Stimulated activated naive CD8-positive, alpha-beta T cell treated with anti-CD3 and anti-CD28 coated beads, Interleukin-15, amount 100 ng/mL, for 72 hours (primary cell): ENCODE data around the gene TBC1D5.

Experiments used
- ATAC-seq: fragments of 150-1000 bp; cut with Tn5 transposase; 2 replicates; pipeline ENCODE4 v1.10.0; 2021; ENCODE audit warnings: mild to moderate bottlenecking, moderate library complexity
- DNase-seq, 2 donors: peaks; one replicate each; pipeline ENCODE4 v3.0.0; 2021 to 2022
- H3K27ac Mint-ChIP-seq, 2 donors: one replicate each; pipeline ENCODE4 v1.8.0; 2022; ENCODE audit warnings: mild to moderate bottlenecking in 2 of 2, mixed read lengths in 2 of 2, moderate library complexity in 2 of 2
- H3K27me3 Mint-ChIP-seq: one replicate; pipeline ENCODE4 v1.8.0; 2022; ENCODE audit warnings: mixed read lengths
- H3K4me1 Mint-ChIP-seq: one replicate; pipeline ENCODE4 v1.8.0; 2022; ENCODE audit warnings: mild to moderate bottlenecking, mixed read lengths
- H3K4me3 Mint-ChIP-seq, 2 donors: one replicate each; pipeline ENCODE4 v1.8.0; 2022; ENCODE audit warnings: mild to moderate bottlenecking in 2 of 2, mixed read lengths in 2 of 2, moderate library complexity in 1 of 2
- H3K9me3 Mint-ChIP-seq, 2 donors: one replicate each; pipeline ENCODE4 v1.8.0; 2022; ENCODE audit warnings: mixed read lengths in 2 of 2

The TBC1D5 gene

GRCh38 chr3:17315897-17316296, 426.5 kb downstream of the TBC1D5 start:
- no peaks in the 10 kb centered on the region for H3K4me1 Mint-ChIP-seq
- H3K27me3 Mint-ChIP-seq: no peaks in the 10 kb centered on the region
- H3K27ac Mint-ChIP-seq: no peak overlapping the region
- ATAC-seq: no peak
- DNase-seq: no peak
- H3K9me3 Mint-ChIP-seq: no peaks in the 10 kb centered on the region
- H3K4me3 Mint-ChIP-seq: no peak overlapping the region

DNA sequence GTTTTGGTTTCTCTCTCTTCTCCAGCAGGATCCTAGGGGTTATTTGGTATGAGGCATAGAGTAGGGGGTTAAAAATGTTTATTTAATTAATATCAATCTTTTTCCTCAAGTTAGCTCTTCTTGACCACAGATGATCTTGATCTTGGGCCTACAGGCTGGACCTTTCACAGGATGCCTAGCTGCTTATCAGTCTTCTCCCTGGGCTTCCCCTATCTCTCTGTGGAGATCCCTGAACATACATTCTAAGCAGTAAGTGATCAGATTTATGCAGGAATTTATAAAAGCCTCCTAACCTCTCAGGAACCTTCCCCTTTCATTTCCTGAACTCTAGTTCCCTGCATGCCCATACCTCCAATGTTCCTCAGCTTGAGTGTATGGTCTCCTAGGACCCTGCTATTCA, 428.3 kb downstream of the TBC1D5 start:
- Mint-ChIP-seq H3K27me3 (no peaks in the 10 kb centered on the region), H3K27ac (peak overlapping the region in 1 of 2 donors; percentile 3), H3K4me1 (no peaks in the 10 kb centered on the region), H3K4me3 (no peak overlapping the region), H3K9me3 (no peaks in the 10 kb centered on the region)
- ATAC-seq (no peak), DNase-seq (no peak)

GRCh38 chr3:17313746-17314145, 428.7 kb downstream of the TBC1D5 start:
- ATAC-seq (no peak), DNase-seq (no peak)
- H3K27ac Mint-ChIP-seq: no peak overlapping the region

GRCh38 chr3:17310983-17311382, 431.4 kb downstream of the TBC1D5 start:
- H3K4me1 Mint-ChIP-seq: no peaks in the 10 kb centered on the region

More at GRCh38 chr3:17313746-17314145, 428.7 kb downstream of the TBC1D5 start:
- Mint-ChIP-seq H3K27me3 (no peaks in the 10 kb centered on the region), H3K9me3 (no peaks in the 10 kb centered on the region), H3K4me3 (no peak overlapping the region), H3K4me1 (no peaks in the 10 kb centered on the region)

GRCh38 chr3:17307887-17308286, 434.5 kb downstream of the TBC1D5 start:
- Mint-ChIP-seq H3K4me3 (no peak overlapping the region), H3K27me3 (no peaks in the 10 kb centered on the region)

More at GRCh38 chr3:17310983-17311382, 431.4 kb downstream of the TBC1D5 start:
- Mint-ChIP-seq H3K27ac (no peak overlapping the region), H3K4me3 (no peak overlapping the region), H3K9me3 (no peaks in the 10 kb centered on the region), H3K27me3 (no peaks in the 10 kb centered on the region)
- ATAC-seq (no peak), DNase-seq (no peak)

GRCh38 chr3:17307482-17307881, 434.9 kb downstream of the TBC1D5 start:
- DNase-seq (no peak), ATAC-seq (no peak)
- no peak overlapping the region for H3K27ac Mint-ChIP-seq
- no peak overlapping the region for H3K4me3 Mint-ChIP-seq
- no peaks in the 10 kb centered on the region for H3K4me1 Mint-ChIP-seq
- H3K9me3 Mint-ChIP-seq: no peaks in the 10 kb centered on the region
- no peaks in the 10 kb centered on the region for H3K27me3 Mint-ChIP-seq

More at GRCh38 chr3:17307887-17308286, 434.5 kb downstream of the TBC1D5 start:
- ATAC-seq (no peak), DNase-seq (no peak)
- no peaks in the 10 kb centered on the region for H3K9me3 Mint-ChIP-seq
- no peak overlapping the region for H3K27ac Mint-ChIP-seq
- no peaks in the 10 kb centered on the region for H3K4me1 Mint-ChIP-seq

GRCh38 chr3:17304969-17305368, 437.5 kb downstream of the TBC1D5 start:
- no peak overlapping the region for H3K27ac Mint-ChIP-seq
- DNase-seq (no peak), ATAC-seq (no peak)
- H3K4me1 Mint-ChIP-seq: peaks cover 7% of the 10 kb centered on the region
- H3K9me3 Mint-ChIP-seq: no peaks in the 10 kb centered on the region
- H3K27me3 Mint-ChIP-seq: no peaks in the 10 kb centered on the region
- no peak overlapping the region for H3K4me3 Mint-ChIP-seq

DNA sequence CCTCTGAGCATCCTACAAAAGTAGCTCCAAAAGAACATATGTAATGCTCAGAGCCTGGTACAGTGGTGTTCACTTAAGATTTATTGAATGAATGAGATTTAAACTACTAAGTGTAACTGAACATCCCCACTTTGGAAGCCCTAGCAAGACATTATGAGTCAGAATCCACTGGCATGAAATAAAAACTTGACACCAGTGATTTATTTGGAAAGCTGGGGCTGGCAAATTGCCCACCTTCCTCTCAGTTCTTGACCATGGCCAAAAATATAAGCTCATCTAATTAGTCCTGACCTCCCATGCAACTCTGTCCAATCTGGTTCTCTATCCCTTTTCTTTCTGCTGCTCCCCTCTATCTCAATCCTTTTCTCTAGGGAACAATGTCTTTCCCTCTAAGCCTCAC, 439.7 kb downstream of the TBC1D5 start:
- Mint-ChIP-seq H3K9me3 (no peaks in the 10 kb centered on the region), H3K27ac (no peak overlapping the region), H3K4me1 (peaks cover 7% of the 10 kb centered on the region), H3K4me3 (no peak overlapping the region), H3K27me3 (no peaks in the 10 kb centered on the region)
- DNase-seq (no peak), ATAC-seq (no peak)

DNA sequence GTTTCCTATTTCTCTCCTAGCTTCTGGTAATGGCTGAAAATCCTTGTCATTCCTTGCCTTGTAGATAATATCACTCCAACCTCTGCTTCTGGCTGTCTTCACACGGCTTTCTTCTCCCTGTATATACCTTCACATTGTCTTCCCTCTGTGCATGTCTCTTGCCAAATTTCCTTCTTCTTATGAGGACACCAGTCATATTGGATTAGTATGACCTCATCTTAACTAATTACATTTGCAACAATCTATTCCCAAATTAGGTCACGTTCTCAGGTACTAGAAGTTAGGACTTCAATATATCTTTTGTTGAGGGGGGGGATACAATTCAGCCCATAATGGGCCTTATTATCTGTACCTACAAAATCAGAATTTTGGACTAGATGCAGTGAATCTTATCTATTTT, 440.3 kb downstream of the TBC1D5 start:
- DNase-seq: no peak
- Mint-ChIP-seq H3K9me3 (no peaks in the 10 kb centered on the region), H3K27ac (no peak overlapping the region), H3K4me3 (no peak overlapping the region), H3K27me3 (no peaks in the 10 kb centered on the region), H3K4me1 (peaks cover 7% of the 10 kb centered on the region)
- ATAC-seq: no peak

- no peak overlapping the region for H3K27ac Mint-ChIP-seq
- no peaks in the 10 kb centered on the region for H3K27me3 Mint-ChIP-seq
- no peaks in the 10 kb centered on the region for H3K9me3 Mint-ChIP-seq
- DNase-seq: no peak
- no peak overlapping the region for H3K4me3 Mint-ChIP-seq
- peaks cover 7% of the 10 kb centered on the region for H3K4me1 Mint-ChIP-seq
- no peak for ATAC-seq
Observed at GRCh38 chr3:17301271-17301670, 441.2 kb downstream of the TBC1D5 start.

GRCh38 chr3:17300441-17300840, 442.0 kb downstream of the TBC1D5 start:
- Mint-ChIP-seq H3K27me3 (no peaks in the 10 kb centered on the region), H3K4me1 (peaks cover 7% of the 10 kb centered on the region), H3K4me3 (peak overlapping the region; percentile 29 to 44), H3K9me3 (no peaks in the 10 kb centered on the region), H3K27ac (peak overlapping the region in 1 of 2 donors; percentile 87)
- DNase-seq (no peak), ATAC-seq (no peak)

DNA sequence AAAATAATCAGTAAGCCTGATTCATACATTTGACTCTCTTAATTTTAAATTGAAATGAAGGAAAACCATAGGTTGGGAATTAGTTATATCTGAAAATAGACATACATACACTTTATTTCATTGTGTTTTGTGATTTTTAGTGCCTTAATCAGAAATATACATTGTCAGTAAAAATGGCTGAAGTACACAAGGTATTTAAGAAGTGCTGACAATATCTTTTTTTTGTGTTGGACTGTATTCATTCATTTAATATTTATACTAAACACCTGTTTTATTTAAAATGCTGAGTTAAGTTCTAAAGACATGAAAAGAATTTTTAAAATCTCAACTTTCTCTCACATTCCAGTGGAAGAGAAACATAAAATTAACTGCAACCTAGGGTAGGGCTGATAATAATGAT, 444.4 kb downstream of the TBC1D5 start:
- ATAC-seq (no peak), DNase-seq (no peak)
- H3K27me3 Mint-ChIP-seq: no peaks in the 10 kb centered on the region
- H3K4me1 Mint-ChIP-seq: peaks cover 7% of the 10 kb centered on the region
- H3K9me3 Mint-ChIP-seq: no peaks in the 10 kb centered on the region
- no peak overlapping the region for H3K4me3 Mint-ChIP-seq
- no peak overlapping the region for H3K27ac Mint-ChIP-seq

DNA sequence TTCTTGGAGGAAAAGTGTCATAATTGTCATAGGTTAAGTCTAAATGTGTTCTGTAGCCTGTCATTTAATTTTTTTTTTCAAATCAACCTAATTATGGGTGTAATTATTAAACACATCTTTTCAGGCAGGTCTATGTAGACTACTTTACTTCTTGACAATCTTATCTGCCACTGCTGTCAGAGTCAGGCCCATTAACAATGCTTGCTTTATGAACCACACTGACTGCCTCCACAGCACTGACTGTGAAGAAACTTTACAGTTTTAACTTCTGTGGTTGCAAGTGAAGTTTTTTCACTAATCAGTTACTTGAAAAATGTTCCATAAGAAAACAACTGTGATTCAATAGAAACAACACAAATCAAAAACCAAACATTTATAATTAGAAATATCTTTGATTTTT, 449.9 kb downstream of the TBC1D5 start:
- ATAC-seq: no peak
- H3K27ac Mint-ChIP-seq: no peak overlapping the region

DNA sequence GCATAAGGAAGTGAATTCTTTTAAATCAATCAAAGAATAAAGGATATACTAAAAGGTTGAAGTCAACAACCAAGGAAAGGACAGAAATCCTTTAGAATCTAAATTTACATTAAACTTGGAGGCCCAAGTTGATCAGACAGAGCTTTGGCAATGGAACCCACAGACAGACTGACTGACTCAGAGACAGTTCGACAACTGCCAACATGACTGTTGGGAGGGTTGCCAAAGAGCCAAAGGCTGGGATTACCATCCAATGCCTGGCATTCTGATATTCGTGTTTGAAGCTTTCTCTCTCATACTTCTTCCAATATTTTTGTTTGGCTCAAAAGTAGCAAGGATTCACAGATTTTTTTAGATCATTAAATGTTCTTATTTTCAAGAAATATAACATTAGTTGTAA, 451.5 kb downstream of the TBC1D5 start:
- Mint-ChIP-seq H3K4me1 (no peaks in the 10 kb centered on the region), H3K27ac (no peak overlapping the region), H3K4me3 (no peak overlapping the region), H3K9me3 (no peaks in the 10 kb centered on the region), H3K27me3 (no peaks in the 10 kb centered on the region)
- no peak for DNase-seq
- no peak for ATAC-seq

More for the DNA sequence above, 449.9 kb downstream of the TBC1D5 start:
- DNase-seq: no peak
- Mint-ChIP-seq H3K4me1 (no peaks in the 10 kb centered on the region), H3K4me3 (no peak overlapping the region), H3K9me3 (no peaks in the 10 kb centered on the region), H3K27me3 (no peaks in the 10 kb centered on the region)

DNA sequence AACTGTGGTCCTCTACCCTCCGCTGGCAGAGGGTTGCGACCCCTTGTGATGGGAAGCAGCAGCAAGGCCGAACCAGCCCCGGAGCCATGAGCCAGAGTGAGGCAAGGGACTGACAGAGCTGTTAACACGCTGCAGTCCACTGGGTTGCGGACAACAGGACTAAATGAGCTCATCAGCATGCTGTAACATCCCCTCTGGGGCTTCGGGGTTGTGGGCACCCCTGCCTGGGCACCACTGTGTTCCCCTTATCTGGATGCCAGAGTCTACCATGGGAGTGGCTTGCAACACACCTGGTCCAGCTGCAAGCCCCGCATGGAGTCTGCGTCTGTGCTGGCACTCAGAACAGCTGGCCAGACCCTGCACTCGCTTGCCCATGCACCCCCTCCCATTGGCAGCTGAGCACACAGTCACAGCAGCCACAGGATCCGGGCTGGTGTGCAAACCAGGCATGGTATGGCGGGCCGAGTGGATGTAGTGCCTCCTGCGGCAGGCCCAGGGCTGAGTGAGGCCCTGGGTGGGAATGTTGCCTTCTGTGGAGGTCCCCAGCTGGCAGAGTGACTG, 453.5 kb downstream of the TBC1D5 start:
- no peaks in the 10 kb centered on the region for H3K27me3 Mint-ChIP-seq
- ATAC-seq (no peak), DNase-seq (no peak)
- H3K4me1 Mint-ChIP-seq: no peaks in the 10 kb centered on the region
- no peak overlapping the region for H3K4me3 Mint-ChIP-seq
- H3K9me3 Mint-ChIP-seq: no peaks in the 10 kb centered on the region
- no peak overlapping the region for H3K27ac Mint-ChIP-seq

DNA sequence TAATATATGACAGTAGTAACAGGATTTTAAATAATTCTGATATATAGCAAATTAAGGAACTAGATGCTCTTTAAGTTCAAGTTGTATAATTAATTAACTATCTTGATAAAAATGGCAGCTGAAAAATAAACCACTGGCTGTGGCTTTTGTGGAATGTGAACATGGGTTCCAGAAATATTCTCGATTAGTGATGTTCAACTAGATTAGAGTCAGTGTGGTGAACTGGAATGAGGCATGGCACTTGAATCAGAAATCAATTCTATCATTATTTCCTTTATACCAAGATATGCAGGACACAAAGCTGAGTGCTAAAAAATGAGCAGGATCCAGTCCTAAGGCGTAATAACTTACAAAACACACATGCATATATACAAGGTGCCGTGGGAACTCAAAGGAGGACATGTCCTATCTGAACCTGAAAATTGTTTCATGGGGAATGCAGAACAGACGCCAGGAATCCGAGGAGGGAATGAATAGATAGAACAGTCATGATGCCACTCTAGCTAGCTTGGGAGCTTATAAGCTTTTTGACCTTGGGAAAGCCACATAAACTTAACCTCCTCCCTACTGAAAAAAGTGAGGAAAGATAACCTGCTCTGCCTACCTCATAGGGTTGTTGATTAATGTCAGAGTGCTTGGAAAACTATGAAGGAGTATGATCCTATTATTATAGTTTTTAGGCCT, 455.3 kb downstream of the TBC1D5 start:
- Mint-ChIP-seq H3K9me3 (no peaks in the 10 kb centered on the region), H3K4me3 (no peak overlapping the region), H3K27me3 (no peaks in the 10 kb centered on the region), H3K27ac (no peak overlapping the region), H3K4me1 (no peaks in the 10 kb centered on the region)
- ATAC-seq (no peak), DNase-seq (no peak)

- Mint-ChIP-seq H3K9me3 (no peaks in the 10 kb centered on the region), H3K27me3 (no peaks in the 10 kb centered on the region), H3K4me1 (no peaks in the 10 kb centered on the region), H3K27ac (no peak overlapping the region), H3K4me3 (no peak overlapping the region)
- no peak for DNase-seq
- no peak for ATAC-seq
Observed at GRCh38 chr3:17278006-17278405, 464.4 kb downstream of the TBC1D5 start.
